H9 (cell line): ENCODE data around the gene ELP1. TPM values are rescaled to one million over a fixed set of nuclear protein-coding genes. Genes with fewer than 3 reads are reported as not detected.

Experiments
- DNase-seq: peaks from one replicate; pipeline ENCODE4 v3.0.0-alpha.2; 2017
- H2AFZ ChIP-seq: one replicate; pipeline ENCODE4 v1.6.1; 2013; ENCODE audit warnings: mild to moderate bottlenecking, low read length, control low read depth, moderate library complexity
- H2AK5ac ChIP-seq: 2 replicates; pipeline ENCODE4 v1.6.1; 2013; ENCODE audit warnings: low read length, control low read depth, mixed read lengths; ENCODE audit not compliant: insufficient read length
- H2BK120ac ChIP-seq: one replicate; pipeline ENCODE4 v1.6.1; 2013; ENCODE audit warnings: low read depth, mild to moderate bottlenecking, low read length, control low read depth, inconsistent platforms; ENCODE audit not compliant: poor library complexity, severe bottlenecking
- H2BK12ac ChIP-seq: 2 replicates; pipeline ENCODE4 v1.6.1; 2013; ENCODE audit warnings: low read length, control low read depth, mixed read lengths, low read depth; ENCODE audit not compliant: insufficient read length
- H2BK15ac ChIP-seq: 2 replicates; pipeline ENCODE4 v1.6.1; 2013; ENCODE audit warnings: low read depth, low read length, control low read depth
- H2BK20ac ChIP-seq: one replicate; pipeline ENCODE4 v1.6.1; 2013; ENCODE audit warnings: low read depth, mild to moderate bottlenecking, low read length, control low read depth, inconsistent platforms; ENCODE audit not compliant: poor library complexity, severe bottlenecking
- H2BK5ac ChIP-seq: 2 replicates; pipeline ENCODE4 v1.6.1; 2013; ENCODE audit warnings: low read length, control low read depth, mixed read lengths; ENCODE audit not compliant: insufficient read length
- H3K14ac ChIP-seq: 2 replicates; pipeline ENCODE4 v1.6.1; 2013; ENCODE audit warnings: low read length, control low read depth; ENCODE audit not compliant: insufficient read depth
- H3K18ac ChIP-seq: 2 replicates; pipeline ENCODE4 v1.6.1; 2013; ENCODE audit warnings: low read depth, mild to moderate bottlenecking, mixed read lengths, low read length, control low read depth; ENCODE audit not compliant: insufficient read length
- H3K23ac ChIP-seq: 2 replicates; pipeline ENCODE4 v1.6.1; 2013; ENCODE audit warnings: low read length, control low read depth, mixed read lengths, low read depth; ENCODE audit not compliant: insufficient read length
- H3K23me2 ChIP-seq: 2 replicates; pipeline ENCODE4 v1.6.1; 2013; ENCODE audit warnings: low read depth, mild to moderate bottlenecking, mixed read lengths, low read length, control low read depth; ENCODE audit not compliant: insufficient read length, poor library complexity, severe bottlenecking
- H3K27ac ChIP-seq: 2 replicates; pipeline ENCODE4 v1.5.1; 2013; ENCODE audit warnings: low read length, control low read depth, mixed read lengths, low read depth; ENCODE audit not compliant: insufficient read length
- H3K27me3 ChIP-seq: 2 replicates; pipeline ENCODE4 v1.6.1; 2013; ENCODE audit warnings: low read length, control low read depth, inconsistent platforms; ENCODE audit not compliant: insufficient read depth
- H3K4ac ChIP-seq: 2 replicates; pipeline ENCODE4 v1.6.1; 2013; ENCODE audit warnings: low read depth, mild to moderate bottlenecking, control low read depth, inconsistent platforms, low read length, moderate library complexity
- H3K4me1 ChIP-seq: 2 replicates; pipeline ENCODE4 v1.6.1; 2013; ENCODE audit warnings: low read length, control low read depth, inconsistent platforms; ENCODE audit not compliant: insufficient read depth
- H3K4me2 ChIP-seq: 2 replicates; pipeline ENCODE4 v1.6.1; 2013; ENCODE audit warnings: low read length, control low read depth, mixed read lengths; ENCODE audit not compliant: insufficient read length, insufficient read depth
- H3K56ac ChIP-seq: 2 replicates; pipeline ENCODE4 v1.6.1; 2013; ENCODE audit warnings: low read depth, mild to moderate bottlenecking, mixed read lengths, low read length, control low read depth; ENCODE audit not compliant: insufficient read length
- H3K79me1 ChIP-seq: 2 replicates; pipeline ENCODE4 v1.6.1; 2013; ENCODE audit warnings: low read depth, mild to moderate bottlenecking, moderate library complexity, low read length, control low read depth, inconsistent platforms; ENCODE audit not compliant: insufficient read depth, poor library complexity, severe bottlenecking
- H3K79me2 ChIP-seq: 2 replicates; pipeline ENCODE4 v1.6.1; 2013; ENCODE audit warnings: low read length, control low read depth, inconsistent platforms; ENCODE audit not compliant: insufficient read depth
- H3K9ac ChIP-seq: 2 replicates; pipeline ENCODE4 v1.6.1; 2013; ENCODE audit warnings: low read length, control low read depth, mixed read lengths; ENCODE audit not compliant: insufficient read length; ENCODE audit errors: extremely low read depth
- H3K9me3 ChIP-seq: one replicate; pipeline ENCODE4 v1.6.1; 2013; ENCODE audit warnings: low read depth, low read length, inconsistent platforms; ENCODE audit not compliant: control insufficient read depth
- H3T11ph ChIP-seq: one replicate; pipeline ENCODE4 v1.6.1; 2013; ENCODE audit warnings: mild to moderate bottlenecking, low read length, control low read depth, inconsistent platforms
- H4K20me1 ChIP-seq: one replicate; pipeline ENCODE4 v1.6.1; 2013; ENCODE audit not compliant: control insufficient read depth, insufficient read length, insufficient read depth
- H4K5ac ChIP-seq: 2 replicates; pipeline ENCODE4 v1.6.1; 2013; ENCODE audit warnings: low read depth, mild to moderate bottlenecking, mixed read lengths, low read length, control low read depth; ENCODE audit not compliant: insufficient read length
- H4K8ac ChIP-seq: replicated peaks from 2 replicates; pipeline ENCODE4 v1.6.1; 2013; ENCODE audit warnings: low read length, control low read depth, mixed read lengths, low read depth; ENCODE audit not compliant: insufficient read length
- H4K91ac ChIP-seq: 2 replicates; pipeline ENCODE4 v1.6.1; 2013; ENCODE audit warnings: low read depth, mild to moderate bottlenecking, moderate library complexity, mixed read lengths, low read length, control low read depth; ENCODE audit not compliant: insufficient read length
- H3K27ac Mint-ChIP-seq, 3 experiments: 2 replicates in 2 of 3; 3 replicates in 1 of 3; pipeline ENCODE4 v1.8.0; 2020 to 2021; ENCODE audit warnings: mixed read lengths in 3 of 3, mild to moderate bottlenecking in 1 of 3, moderate library complexity in 1 of 3
- H3K27me3 Mint-ChIP-seq: 2 replicates; pipeline ENCODE4 v1.8.0; 2021; ENCODE audit warnings: low read depth, mild to moderate bottlenecking, moderate library complexity, mixed read lengths
- H3K36me3 Mint-ChIP-seq, 3 experiments: 2 replicates in 2 of 3; 3 replicates in 1 of 3; pipeline ENCODE4 v1.8.0; 2020 to 2021; ENCODE audit warnings: low read depth in 3 of 3, mixed read lengths in 3 of 3; ENCODE audit not compliant: insufficient read depth in 1 of 3
- H3K4me1 Mint-ChIP-seq, 2 experiments: 2 replicates each; pipeline ENCODE4 v1.8.0; 2020; ENCODE audit warnings: mixed read lengths in 2 of 2
- H3K4me3 Mint-ChIP-seq, 2 experiments: 2 replicates in 1 of 2; 3 replicates in 1 of 2; pipeline ENCODE4 v1.8.0; 2020 to 2021; ENCODE audit warnings: mild to moderate bottlenecking in 2 of 2, mixed read lengths in 2 of 2, moderate library complexity in 1 of 2
- H3K9me3 Mint-ChIP-seq, 2 experiments: 2 replicates in 1 of 2; 3 replicates in 1 of 2; pipeline ENCODE4 v1.8.0; 2020; ENCODE audit warnings: mild to moderate bottlenecking in 2 of 2, mixed read lengths in 2 of 2, moderate library complexity in 1 of 2
- CTCF ChIP-seq: fragments of 200-600 bp; sonication (generic); conservative IDR thresholded peaks from 3 replicates; pipeline ENCODE4 v1.8.0; 2021; ENCODE audit warnings: antibody characterized with exemption, mild to moderate bottlenecking
- WGBS: extraction: QIAGEN DNeasy Blood & Tissue Kit; methylation state at CpG from one replicate; pipeline ENCODE4 v1.1.7; 2013; ENCODE audit warnings: missing lambda C conversion rate, low lambda C conversion rate, mixed read lengths; ENCODE audit not compliant: insufficient read length; ENCODE audit errors: extremely low coverage; 5-methylcytosine and 5-hydroxymethylcytosine counted together
- total RNA-seq: library from RNA; stranded (reverse); gene quantifications from 2 replicates; pipeline ENCODE4 v1.2.1, GENCODE V29; 2021

ELP1 gene
- total RNA-seq, 1 experiment from 2014 or later: 38.7 TPM

- H2AFZ ChIP-seq: no peak overlapping the region
- no peak overlapping the region for H3K18ac ChIP-seq
- H3K4me2 ChIP-seq: no peak overlapping the region
- H4K8ac ChIP-seq: no peak overlapping the region
- no peak overlapping the region for H2BK20ac ChIP-seq
- no peak overlapping the region for H2BK15ac ChIP-seq
- Mint-ChIP-seq H3K27me3 (no peaks in the 10 kb centered on the region; the same call in 1 of the 2 replicates), H3K27ac (no peak overlapping the region), H3K4me1 (no peaks in the 10 kb centered on the region), H3K36me3 (peaks cover 6 to 38% (median 19%) of the 10 kb centered on the region in 3 experiments; a peak in 6 of 7 replicates), H3K4me3 (no peak overlapping the region), H3K9me3 (no peaks in the 10 kb centered on the region)
- H4K20me1 ChIP-seq: no peaks in the 10 kb centered on the region
- no peak overlapping the region for H2AK5ac ChIP-seq
- no peaks in the 10 kb centered on the region for H3K79me2 ChIP-seq
- no peak overlapping the region for H3K27ac ChIP-seq
- TF ChIP-seq CTCF: no peak
- H3K27me3 ChIP-seq: no peaks in the 10 kb centered on the region
- no peak overlapping the region for H2BK5ac ChIP-seq
- no peak overlapping the region for H3K56ac ChIP-seq
- WGBS: no CpG with 5 or more reads among the region's 4 CpGs
- no peak overlapping the region for H3K9ac ChIP-seq
- DNase-seq: no peak
- no peak overlapping the region for H4K91ac ChIP-seq
- no peaks in the 10 kb centered on the region for H3K23me2 ChIP-seq
- no peak overlapping the region for H2BK12ac ChIP-seq
- no peak overlapping the region for H3K4ac ChIP-seq
- H3K14ac ChIP-seq: no peak overlapping the region
- H4K5ac ChIP-seq: no peak overlapping the region
- H3K9me3 ChIP-seq: no peaks in the 10 kb centered on the region
- no peaks in the 10 kb centered on the region for H3K79me1 ChIP-seq
- no peak overlapping the region for H2BK120ac ChIP-seq
- H3T11ph ChIP-seq: no peak overlapping the region
- no peak overlapping the region for H3K23ac ChIP-seq
- no peaks in the 10 kb centered on the region for H3K4me1 ChIP-seq
Measured at GRCh38 chr9:108867829-108868228, 66.1 kb downstream of the ELP1 start.
